ENCODE measurements around the gene GSTM1.
"Not testable (repeated sequence)": the region's sequence is repeated elsewhere in the genome, so short reads cannot be mapped to it uniquely, and the experiment has no call there.

The GSTM1 gene

DNA sequence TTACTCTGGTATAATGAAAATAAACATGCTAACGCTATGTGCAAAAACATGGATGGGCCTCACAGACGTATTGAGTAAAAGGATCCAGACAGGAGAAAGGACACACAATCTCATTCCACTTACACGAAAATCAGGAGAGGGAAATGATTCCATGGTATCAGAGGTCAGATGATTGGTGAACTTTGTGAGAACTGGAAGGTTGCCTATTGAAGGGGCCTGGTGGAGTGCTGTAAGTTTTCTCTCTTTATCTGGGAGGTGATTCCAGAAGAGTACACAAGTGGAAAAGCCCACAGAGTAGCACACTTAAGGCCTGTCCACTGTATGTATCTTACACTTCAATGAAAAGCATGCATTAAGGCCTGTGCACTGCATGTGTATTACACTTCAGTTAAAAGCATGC is 10.2 kb upstream of the GSTM1 start:
- TF ChIP-seq, protein P1, sequence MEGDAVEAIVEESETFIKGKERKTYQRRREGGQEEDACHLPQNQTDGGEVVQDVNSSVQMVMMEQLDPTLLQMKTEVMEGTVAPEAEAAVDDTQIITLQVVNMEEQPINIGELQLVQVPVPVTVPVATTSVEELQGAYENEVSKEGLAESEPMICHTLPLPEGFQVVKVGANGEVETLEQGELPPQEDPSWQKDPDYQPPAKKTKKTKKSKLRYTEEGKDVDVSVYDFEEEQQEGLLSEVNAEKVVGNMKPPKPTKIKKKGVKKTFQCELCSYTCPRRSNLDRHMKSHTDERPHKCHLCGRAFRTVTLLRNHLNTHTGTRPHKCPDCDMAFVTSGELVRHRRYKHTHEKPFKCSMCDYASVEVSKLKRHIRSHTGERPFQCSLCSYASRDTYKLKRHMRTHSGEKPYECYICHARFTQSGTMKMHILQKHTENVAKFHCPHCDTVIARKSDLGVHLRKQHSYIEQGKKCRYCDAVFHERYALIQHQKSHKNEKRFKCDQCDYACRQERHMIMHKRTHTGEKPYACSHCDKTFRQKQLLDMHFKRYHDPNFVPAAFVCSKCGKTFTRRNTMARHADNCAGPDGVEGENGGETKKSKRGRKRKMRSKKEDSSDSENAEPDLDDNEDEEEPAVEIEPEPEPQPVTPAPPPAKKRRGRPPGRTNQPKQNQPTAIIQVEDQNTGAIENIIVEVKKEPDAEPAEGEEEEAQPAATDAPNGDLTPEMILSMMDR (IDR thresholded peaks at IDR 0.05; ENCODE audit: insufficient read depth, low read length, missing control alignments), result no peak
- POLR2A ChIA-PET, result no interaction called here
- no peak overlapping the region for H3K4me3 ChIP-seq (ENCODE audit: low read depth, low read length)
- CTCF ChIA-PET, result interaction anchor here (1.1 kb wide), 1 partner anchor 37 kb away, joined by 3 read pairs; no protein-coding TSS in a partner anchor
- DNase-seq (ENCODE audit: low read depth, low spot score), result no peak

DNA sequence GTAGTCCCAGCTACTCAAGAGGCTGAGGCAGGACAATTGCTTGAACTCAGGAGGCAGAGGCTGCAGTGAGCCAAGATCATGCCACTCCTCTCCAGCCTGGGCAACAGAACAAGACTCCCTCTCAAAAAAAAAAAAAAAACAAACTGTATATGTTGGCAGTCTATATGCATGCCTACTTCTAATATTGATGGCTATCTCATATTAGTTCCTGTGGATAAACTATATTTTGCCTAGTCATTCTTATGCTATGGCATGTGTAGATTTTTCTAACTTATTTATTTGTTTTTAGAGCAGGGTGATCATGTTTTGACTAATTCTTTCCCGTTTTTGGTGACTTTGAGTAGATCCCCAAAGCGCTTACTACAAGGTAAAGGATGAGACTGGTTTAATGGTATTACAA is 9.0 kb upstream of the GSTM1 start:
- H3K4me3 ChIP-seq (ENCODE audit: low read depth, low read length); POLR2A ChIA-PET; CTCF ChIA-PET; DNase-seq (ENCODE audit: low read depth, low spot score): not testable (repeated sequence)

DNA sequence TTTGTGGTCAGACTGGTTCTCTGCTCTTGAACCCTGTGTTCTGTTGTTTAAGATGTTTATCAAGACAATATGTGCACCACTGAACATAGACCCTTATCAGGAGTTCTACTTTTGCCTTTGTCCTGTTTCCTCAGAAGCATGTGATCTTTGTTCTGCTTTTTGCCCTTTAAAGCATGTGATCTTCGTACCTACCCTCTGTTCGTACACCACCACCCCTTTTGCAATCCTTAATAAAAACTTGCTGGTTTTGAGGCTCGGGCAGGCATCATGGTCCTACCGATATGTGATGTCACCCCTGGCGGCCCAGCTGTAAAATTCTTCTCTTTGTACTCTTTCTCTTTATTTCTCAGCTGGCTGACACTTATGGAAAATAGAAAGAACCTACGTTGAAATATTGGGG is 2.8 kb upstream of the GSTM1 start:
- H3K4me3 ChIP-seq (ENCODE audit: low read depth, low read length); POLR2A ChIA-PET; CTCF ChIA-PET; DNase-seq (ENCODE audit: low read depth, low spot score): not testable (repeated sequence)

DNA sequence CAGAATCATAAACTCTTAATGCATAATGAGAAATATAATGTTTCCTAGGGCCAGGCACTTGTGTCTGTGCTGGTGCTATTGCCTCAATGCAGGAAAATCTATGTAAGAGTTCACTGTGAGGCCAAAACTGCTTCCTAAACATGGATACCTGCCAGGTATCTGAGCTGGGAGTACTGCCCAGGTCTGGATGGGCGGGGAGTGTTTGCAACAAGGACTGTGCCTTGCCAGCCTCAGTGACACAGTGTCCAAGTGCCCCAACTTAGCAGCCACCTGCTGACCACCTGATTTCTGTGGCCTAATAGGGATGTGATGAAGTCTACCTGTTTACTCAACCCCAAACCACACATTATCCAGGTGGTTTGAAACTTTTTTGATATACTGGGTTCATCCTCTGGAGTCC is 2.2 kb upstream of the GSTM1 start:
- H3K4me3 ChIP-seq (ENCODE audit: low read depth, low read length); DNase-seq (ENCODE audit: low read depth, low spot score); CTCF ChIA-PET; POLR2A ChIA-PET: not testable (repeated sequence)

DNA sequence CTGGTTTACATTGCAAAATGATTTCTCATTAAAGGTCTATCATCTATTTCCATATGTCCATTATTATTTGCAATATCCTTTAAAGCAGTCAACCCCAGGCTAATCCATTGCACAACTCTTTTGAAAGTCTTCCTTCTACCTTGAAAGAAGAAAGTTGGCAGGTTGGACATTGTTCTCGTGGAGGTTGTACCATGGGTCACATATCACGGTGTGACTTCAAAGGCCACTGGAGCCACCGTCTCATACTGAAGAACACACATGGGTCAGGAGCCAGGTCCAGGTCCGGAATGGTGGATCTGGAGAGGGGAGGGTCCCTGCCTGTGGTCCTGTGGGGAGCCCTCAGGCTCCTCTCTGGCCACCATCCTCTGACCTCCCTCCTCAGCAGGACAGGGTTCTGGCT is 1.7 kb upstream of the GSTM1 start:
- POLR2A ChIA-PET; DNase-seq (ENCODE audit: low read depth, low spot score); CTCF ChIA-PET; H3K4me3 ChIP-seq (ENCODE audit: low read depth, low read length): not testable (repeated sequence)

DNA sequence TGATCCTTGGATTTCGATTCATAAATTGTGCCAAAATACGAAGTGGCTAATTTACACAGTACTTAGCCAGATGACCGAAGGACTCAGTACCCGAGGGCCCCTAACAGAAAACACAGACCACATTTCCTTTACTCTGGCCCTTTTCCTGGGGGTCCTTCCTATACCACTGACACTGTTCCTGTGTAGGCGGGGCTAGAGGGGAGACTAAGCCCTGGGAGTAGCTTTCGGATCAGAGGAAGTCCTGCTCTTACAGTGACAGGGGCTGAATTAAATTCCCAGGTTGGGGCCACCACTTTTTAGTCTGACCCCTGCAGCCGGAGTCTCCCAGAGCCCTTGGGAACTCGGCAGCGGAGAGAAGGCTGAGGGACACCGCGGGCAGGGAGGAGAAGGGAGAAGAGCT is 508 bp upstream of the GSTM1 start:
- DNase-seq (ENCODE audit: low read depth, low spot score); CTCF ChIA-PET; POLR2A ChIA-PET; H3K4me3 ChIP-seq (ENCODE audit: low read depth, low read length): not testable (repeated sequence)

DNA sequence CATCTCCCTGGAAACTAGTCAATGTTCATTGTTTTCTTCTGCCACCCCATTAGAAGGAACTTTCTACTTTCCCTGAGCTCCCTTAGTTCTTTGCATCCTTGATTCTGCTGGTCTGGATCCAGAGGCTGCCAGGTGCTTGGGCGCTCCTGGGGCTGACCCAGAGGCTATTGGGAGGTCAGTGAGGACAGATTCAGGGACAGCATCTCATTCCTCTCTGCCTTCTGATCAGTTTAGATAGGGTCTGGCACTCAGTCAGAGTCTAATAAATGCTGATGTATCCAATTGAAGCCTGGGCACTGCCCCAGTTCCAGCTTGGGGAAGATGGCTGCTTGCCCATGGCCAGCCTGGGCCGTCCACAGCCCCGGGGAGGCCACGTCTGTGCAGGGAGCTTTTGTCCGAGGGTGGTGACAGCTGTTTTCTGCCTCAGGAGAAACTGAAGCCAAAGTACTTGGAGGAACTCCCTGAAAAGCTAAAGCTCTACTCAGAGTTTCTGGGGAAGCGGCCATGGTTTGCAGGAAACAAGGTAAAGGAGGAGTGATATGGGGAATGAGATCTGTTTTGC is 2.3 kb downstream of the GSTM1 start:
- no peak for DNase-seq (ENCODE audit: low read depth, low spot score)
- ChIA-PET POLR2A (no interaction called here), CTCF (no interaction called here)
- TF ChIP-seq, protein P1 (IDR thresholded peaks at IDR 0.05; ENCODE audit: insufficient read depth, low read length, missing control alignments), result no peak
- H3K4me3 ChIP-seq (ENCODE audit: low read depth, low read length), result no peak overlapping the region

DNA sequence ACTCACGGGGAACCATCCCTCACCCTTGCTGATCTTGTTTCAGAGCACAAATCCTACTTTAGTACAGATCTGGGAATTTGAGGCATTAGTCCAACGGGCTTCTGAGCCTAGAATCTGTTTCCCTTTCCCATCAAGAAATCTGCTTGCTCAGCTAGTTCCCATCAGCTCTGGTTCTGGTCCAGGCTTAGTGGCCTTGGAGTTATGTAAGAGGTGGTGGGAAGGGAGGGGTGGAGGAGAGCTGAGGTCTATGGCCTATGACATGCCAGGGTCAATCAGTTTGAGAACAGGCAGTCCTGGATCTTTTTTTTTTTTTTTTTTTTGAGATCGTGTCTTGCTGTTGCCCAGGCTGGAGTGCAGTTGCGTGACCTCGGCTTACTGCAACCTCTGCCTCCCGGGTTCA is 4.1 kb downstream of the GSTM1 start:
- no peak overlapping the region for H3K4me3 ChIP-seq (ENCODE audit: low read depth, low read length)
- CTCF ChIA-PET, result no interaction called here
- TF ChIP-seq, protein P1 (IDR thresholded peaks at IDR 0.05; ENCODE audit: insufficient read depth, low read length, missing control alignments), result no peak
- no peak for DNase-seq (ENCODE audit: low read depth, low spot score)
- POLR2A ChIA-PET, result no interaction called here

DNA sequence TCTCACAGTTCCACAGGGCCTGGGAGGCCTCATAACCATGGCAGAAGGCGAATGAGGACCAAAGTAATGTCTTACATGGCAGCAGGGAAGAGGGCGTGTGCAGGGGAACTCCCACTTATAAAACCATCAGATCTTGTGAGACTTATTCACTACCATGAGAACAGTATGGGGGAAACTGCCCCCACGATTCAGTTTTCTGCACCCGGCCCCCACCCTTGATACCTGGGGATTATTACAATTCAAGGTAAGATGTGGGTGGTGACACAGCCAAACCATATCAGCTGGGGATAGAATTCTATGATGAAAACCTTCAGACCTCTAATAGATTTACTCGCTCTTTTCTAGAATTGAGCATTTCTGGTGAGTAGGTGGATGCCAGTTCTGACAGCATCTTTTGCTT is 6.8 kb downstream of the GSTM1 start:
- H3K4me3 ChIP-seq (ENCODE audit: low read depth, low read length); CTCF ChIA-PET; POLR2A ChIA-PET; DNase-seq (ENCODE audit: low read depth, low spot score): not testable (repeated sequence)

DNA sequence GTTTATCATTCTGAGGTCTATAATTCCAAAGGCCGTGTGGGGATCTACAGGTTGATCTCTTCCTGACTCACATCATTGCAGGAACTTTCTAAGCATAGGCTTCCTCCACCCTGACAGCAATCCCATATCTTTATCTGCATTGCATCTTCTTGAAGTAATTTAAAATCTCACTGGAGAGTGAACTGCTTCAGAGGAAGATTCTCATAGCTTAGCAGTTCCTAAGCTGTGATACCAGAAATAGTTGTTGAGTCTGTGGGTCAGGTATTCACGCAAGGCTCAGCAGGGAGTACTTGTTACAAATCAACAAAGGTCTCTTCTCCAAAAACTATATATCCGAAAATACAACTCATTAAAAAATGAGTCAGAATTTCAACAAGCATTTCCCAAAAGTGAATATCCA is 7.5 kb downstream of the GSTM1 start:
- DNase-seq (ENCODE audit: low read depth, low spot score); H3K4me3 ChIP-seq (ENCODE audit: low read depth, low read length); POLR2A ChIA-PET; CTCF ChIA-PET: not testable (repeated sequence)
